HG02678 (cell line): ENCODE results near the gene CBX2.

Experiments used
- ATAC-seq: cut with Tn5 transposase; IDR thresholded peaks from one replicate; pipeline ENCODE4 v1.9.1; 2021; ENCODE audit warnings: mild to moderate bottlenecking, moderate library complexity; ENCODE audit not compliant: unreplicated experiment

Gene CBX2

DNA sequence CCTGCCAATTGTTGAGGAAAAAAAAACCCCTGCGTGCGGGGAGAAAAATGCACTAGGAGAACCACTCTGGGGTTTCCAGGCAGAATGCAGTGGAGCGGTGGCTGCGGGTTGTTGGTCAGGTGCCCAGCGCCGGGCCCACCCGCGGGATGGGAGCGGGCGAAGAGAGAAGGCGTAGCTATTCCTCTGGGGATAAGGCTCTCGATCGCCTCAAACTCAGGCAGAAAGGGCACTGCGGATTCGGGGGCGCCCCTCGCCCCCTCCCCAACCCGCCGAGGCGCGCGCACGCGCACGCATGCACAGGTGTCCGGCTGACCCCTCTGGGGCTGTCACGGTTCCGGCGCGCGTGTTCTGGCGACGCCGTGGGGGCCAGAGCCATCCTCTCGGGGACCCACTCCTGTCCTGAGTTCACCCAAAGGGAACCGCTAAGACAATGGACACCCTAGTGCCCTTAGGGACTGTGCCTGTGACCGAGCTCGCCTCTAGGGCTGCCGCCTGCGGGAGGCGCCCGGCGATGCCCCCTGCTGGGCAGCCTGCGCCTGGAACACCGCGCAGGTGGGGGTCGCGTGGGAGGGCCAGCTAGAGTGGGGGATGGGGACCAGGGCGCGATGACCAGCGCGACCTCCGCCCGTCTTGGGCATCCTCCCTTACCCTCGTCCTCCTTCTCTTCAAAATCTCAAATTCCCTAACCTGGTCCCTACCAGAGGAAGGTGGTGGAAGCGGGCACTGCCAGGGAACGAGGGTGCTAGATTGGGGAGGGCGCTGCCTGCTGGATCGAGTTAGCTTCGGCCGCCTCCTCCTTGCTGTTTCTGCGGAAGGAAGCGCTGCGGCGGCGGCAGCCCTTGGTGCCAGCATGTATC is 33.3 kb downstream of the CBX2 start:
- no peak for ATAC-seq

GRCh38 chr17:79811868-79812352 is 34.0 kb downstream of the CBX2 start:
- ATAC-seq = no peak

DNA sequence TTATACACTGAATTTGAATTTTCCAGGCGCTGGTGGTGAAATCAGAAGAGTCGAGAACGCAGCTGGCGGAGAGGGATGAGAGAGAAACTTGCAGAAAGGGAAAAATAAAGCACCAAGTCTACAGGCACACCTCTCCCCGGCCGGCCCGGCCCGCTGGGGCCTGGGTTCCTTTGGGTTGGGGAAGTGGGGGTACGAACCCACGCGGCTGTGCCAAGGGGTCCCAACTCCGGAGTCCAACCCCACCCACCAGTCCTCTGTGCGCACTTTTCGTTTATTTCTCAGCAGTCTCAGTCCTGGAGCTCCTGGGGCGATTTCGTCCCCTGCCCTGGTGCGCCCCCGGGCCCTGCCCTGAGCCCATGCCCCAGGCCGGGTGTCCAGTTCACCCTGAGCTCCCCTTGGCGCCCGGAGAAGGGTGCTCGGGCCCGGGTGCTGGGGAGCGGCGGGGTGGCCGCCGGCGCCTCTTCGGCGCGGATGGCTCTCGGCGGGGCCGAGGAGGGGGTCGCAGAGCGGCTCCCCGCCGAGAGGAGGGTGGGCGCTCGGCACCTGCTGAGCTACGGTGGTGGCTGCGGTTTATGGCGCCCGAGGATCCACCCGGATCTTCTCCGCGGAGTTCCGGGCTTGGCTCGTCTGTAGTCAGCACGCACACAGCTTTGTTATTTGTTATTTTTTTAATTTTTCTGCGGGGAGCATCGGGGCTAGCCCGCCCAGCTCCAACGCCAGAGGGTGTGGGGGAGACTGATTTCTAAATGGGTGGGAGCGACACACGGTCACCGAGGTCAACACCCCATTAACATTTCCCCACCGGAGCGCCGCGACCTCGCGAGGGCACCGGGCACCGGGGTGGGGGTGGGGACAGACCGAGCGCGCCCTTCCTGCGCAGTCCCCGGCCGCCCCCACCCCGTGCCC is 34.7 kb downstream of the CBX2 start:
- ATAC-seq = no peak

DNA sequence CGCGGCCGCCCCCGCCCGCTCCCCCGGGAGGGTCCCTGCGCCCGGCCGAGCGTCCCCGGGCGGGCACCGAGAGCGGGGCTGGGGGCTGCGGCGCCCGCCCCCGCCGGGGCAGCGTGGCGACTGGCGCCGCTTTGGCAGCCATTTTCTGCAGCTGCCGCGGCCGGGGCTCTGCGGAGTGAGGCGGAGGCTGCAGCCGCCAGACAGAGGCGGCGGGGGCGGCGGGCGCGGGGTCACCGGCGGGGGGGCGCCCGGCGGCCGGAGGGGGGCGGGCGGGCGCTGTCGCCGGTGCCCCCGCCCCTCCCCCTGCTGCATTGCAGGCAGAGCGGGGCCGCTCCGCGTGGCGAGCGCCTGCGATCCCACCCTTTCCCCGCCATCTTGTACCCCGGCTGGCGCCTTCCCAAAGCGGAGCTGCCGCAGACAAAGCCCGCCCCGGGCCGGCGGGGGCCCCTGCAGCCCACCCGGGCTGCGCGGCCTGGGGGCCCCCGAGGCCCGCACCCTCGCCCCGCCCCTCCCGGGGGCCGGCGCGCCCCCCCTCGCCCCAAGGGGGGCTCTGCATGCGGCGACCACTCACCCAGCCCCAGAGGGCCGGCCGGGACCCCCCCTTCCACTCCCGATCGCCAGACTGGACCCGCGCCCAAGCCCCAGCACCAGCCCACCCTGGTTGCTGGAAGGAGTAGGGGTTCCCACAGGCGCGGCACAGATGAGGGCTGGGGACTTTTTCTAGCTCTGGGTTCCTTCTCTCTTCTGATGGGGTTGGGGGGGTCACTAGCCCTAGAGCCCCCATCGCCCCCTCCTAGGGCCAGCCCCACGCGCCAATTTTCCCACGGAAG is 35.6 kb downstream of the CBX2 start:
- no peak for ATAC-seq

- no peak for ATAC-seq
Observed at GRCh38 chr17:79814127-79814973, 36.4 kb downstream of the CBX2 start.

DNA sequence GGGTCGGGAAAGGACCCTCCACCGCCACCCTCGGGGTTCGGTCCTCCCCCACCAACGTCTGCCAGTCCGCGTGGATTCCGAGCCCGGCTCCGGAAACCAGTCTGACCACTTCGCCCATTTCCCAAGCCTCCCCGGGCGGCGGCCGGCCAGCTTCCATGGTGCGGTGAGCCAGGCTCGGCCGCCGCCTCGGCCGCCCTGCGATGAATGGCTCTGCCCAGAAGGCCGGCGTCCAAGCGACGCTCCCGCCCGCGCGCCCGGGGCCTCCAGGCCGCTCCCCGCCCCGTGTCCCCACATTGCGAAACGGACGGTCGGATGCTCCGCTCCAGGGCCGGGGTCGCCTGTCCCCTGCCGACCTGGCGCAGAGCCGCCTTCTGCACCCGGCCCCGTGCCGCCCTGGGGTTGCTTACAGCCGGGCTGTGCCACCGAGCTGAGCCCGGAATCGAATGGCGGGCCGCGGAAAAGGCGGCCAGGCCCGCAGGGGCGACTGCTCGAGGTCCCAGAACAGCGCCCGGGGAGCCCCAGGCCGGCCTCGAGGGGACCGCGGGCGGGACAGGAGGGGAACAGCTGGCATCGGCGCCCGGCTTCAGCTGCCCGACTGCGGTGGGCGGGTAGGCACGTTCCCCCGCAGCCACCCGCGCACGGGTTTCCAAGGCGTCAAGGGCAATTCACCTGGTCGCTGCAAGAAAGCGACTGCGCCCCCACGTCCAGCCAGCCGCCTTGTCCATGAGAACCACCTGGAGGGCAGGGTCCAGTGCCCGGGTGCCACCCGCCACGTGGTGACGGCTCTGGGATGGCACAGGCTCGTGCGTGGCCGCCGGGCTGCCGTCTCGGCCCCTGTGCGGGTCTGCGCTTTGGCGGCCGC is 37.3 kb downstream of the CBX2 start:
- ATAC-seq = no peak

- ATAC-seq = no peak
Observed at GRCh38 chr17:79815836-79816461, 38.0 kb downstream of the CBX2 start.

DNA sequence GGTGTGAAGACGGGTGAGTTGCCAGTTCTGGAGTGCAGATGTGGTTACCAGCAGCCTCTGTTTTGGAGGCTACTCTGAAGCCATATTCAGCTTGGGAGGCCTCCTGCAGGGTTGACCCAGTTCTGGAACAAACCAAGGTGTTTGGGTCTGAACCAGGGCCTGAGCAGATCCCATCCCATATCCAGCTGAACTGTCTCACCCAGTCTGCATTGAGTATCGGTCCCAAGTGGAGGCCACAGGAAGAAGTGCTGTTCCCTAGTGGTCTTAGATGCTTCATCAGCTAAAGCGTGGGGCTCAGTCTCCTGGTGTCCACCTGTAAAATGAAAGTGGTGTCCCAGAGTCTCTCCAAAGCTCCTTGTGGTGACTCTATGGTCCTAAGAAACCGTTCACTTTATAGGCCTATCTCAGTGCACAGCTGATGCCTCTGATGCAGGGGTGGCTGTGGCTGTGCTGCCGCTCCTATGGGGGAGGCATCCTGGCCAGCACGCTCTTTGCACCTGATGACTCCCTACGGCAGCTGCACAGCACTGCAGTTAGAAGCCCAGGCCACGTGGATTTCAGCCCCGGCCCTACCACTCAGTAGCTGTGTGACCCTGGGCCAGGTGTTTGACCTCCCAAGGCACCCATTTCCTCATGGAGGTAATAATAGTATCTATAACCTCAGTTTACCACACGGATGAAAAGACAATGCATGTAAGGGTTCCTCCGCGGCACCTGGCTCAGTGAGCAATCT is 40.2 kb downstream of the CBX2 start:
- no peak for ATAC-seq

DNA sequence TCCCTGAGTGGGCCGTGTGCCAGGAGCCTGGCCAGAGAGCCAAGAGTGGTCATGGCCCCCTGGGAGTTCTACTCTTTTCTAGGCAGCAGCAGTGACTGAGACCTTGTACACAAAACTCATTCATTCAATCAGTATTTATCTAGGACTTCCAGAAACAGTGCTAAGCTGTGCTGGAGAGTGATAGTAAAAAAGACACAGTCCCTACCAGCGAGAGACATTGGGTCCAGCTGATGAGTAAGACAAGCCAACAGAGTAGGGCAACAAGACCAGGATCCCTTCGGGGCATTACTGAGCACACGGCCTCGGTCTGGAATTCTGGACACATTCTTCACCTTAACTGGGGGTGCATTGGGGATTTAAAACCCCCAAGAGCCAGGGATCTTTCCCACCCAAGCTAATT is 41.1 kb downstream of the CBX2 start:
- ATAC-seq = no peak

- ATAC-seq = no peak
Observed at GRCh38 chr17:79819534-79820276, 41.8 kb downstream of the CBX2 start.

DNA sequence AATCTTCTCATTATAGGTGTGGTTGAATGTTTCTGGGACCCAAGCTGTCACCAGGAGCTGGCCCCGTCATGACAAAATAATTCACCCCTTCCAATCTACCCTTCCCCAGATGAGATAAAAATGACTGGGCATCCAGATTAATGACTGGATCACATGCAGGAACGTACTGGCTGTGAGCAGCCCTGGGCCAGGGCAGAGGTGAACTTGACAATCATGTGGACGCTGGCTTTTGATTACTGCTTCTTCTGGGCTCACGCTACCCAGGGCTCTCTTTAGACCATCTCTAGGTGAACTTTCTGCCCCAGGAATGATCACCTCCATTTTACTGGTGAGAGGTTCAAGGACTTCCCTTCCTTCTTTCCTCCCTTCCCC is 43.0 kb downstream of the CBX2 start:
- ATAC-seq = no peak

DNA sequence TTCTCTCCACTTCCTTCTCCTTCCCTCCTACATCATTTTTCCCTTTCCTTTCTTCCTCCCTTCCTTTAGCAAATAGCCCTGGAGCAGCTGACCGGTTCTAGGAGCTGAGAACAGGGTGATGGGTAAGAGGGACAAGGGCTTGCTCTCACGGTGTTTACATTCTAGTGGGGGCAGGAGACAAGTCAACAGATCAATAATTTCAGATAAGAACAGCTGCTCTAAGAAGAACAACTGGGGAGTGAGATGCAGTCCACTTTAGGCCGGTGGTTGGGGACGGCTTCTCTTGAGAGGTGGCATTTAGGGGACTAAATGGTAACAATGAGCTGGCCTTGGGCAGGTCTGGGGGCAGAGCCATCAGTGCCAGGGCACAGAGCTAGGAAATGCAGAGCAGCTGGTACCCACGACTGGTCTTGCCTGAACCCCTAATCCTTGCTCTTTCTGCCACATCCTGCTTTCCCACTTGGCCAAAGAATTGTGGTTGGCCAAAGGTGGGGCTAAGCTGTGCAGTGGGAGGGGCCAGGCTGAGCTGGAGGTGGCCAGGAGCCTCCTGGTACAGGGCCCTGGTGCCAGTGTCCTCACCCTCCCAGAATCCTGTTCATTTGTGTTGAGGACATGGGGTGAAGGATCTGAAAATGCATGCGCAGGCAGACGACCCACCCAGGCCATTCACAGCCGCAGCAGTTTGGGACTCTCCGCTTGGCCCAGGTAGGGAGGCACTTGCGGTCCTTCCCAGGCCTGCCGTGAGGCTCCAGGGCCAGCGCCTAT is 43.6 kb downstream of the CBX2 start:
- no peak for ATAC-seq

DNA sequence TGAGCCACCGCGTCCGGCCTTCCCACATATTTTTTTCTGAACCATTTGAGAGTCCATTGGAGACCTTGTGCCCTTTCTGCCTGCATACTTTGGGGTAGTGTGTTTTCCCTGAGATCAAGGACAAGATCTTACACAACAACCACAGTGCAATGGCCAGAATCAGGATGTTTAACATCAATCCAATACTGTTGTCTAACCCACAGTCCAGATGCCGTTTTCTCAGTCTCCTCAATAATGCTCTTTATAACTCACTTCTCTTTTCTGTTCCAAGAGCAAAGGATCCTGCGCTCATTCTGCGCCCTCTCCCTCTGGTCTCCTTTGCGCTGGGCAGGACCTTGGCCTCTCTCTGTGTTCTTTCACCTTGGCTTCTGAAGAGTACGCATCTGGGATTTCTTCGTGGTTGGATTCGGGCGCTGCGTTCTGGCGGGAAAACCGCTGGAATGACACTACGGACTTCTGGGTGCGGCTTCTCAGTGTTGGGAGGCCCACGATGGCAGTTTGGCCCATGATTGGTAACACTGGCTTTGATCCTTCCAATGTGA is 44.7 kb downstream of the CBX2 start:
- ATAC-seq = no peak

GRCh38 chr17:79824234-79824633 is 46.3 kb downstream of the CBX2 start:
- ATAC-seq = no peak

- ATAC-seq = no peak
Observed at GRCh38 chr17:79824893-79825579, 47.1 kb downstream of the CBX2 start.

DNA sequence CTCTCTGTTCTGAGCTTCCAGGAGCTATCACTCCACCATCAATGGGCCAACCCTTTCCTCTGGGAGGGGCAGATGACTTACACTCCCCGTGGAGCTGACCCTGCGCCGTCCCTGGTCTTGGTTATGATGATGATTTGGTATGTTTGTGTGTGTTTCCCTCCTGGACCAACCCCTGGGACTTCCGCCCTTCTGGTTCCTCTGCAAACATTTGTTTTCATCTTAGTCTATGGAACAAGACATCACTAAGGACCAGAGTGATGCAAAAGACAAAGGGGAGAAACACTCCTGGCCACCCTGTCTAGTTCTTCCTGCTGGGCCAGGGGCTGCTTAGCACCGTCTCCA is 47.6 kb downstream of the CBX2 start:
- no peak for ATAC-seq
